Activated CD8-positive, alpha-beta T cell treated with anti-CD3 and anti-CD28 coated beads for 36 hours (primary cell): ENCODE measurements around the gene CFAP119. TPM values are rescaled to one million over a fixed set of nuclear protein-coding genes. Genes with fewer than 3 reads are reported as not detected.

Experiments used
- ATAC-seq: fragments of 200-7000 bp; cut with Tn5 transposase; one replicate; pipeline ENCODE4 v1.10.0; 2021; ENCODE audit warnings: mild to moderate bottlenecking, moderate library complexity
- CTCF ChIA-PET: fragments of 350-600 bp; sonication (Branson Sonifier 250); formaldehyde crosslinking; loops from one replicate; lab custom pipeline; 2021; ENCODE audit warnings: antibody characterized with exemption; lab: Charles Lee
- POLR2A ChIA-PET: fragments of 350-600 bp; sonication (Branson Sonifier 250); formaldehyde crosslinking; loops from one replicate; lab custom pipeline; 2021; ENCODE audit warnings: antibody characterized with exemption; lab: Charles Lee
- DNase-seq: peaks from one replicate; pipeline ENCODE4 v3.0.0-alpha.2; 2020
- H3K27ac Mint-ChIP-seq: one replicate; pipeline ENCODE4 v1.8.0; 2021; ENCODE audit warnings: mild to moderate bottlenecking, mixed read lengths
- H3K27me3 Mint-ChIP-seq: one replicate; pipeline ENCODE4 v1.8.0; 2021; ENCODE audit warnings: mixed read lengths
- H3K36me3 Mint-ChIP-seq: one replicate; pipeline ENCODE4 v1.8.0; 2021; ENCODE audit warnings: low read depth, mixed read lengths
- H3K4me1 Mint-ChIP-seq: one replicate; pipeline ENCODE4 v1.8.0; 2021; ENCODE audit warnings: low read depth, mixed read lengths
- H3K4me3 Mint-ChIP-seq: one replicate; pipeline ENCODE4 v1.8.0; 2021; ENCODE audit warnings: mild to moderate bottlenecking, moderate library complexity, mixed read lengths
- H3K9me3 Mint-ChIP-seq: one replicate; pipeline ENCODE4 v1.8.0; 2021; ENCODE audit warnings: mixed read lengths
- CTCF ChIP-seq: fragments of 200-600 bp; IDR thresholded peaks from one replicate; pipeline ENCODE4 v1.8.0; 2022; ENCODE audit warnings: antibody characterized with exemption, mild to moderate bottlenecking
- intact Hi-C: fragments of 100-400 bp; cut with micrococcal nuclease; formaldehyde crosslinking; loops from one replicate; pipeline ENCODE4 v1.10.0; 2022
- total RNA-seq, 2 experiments: library from RNA; stranded (reverse); gene quantifications; one replicate each; pipeline ENCODE4 v1.2.3, GENCODE V29; 2021

The CFAP119 gene
- total RNA-seq, 2 experiments from 2014 or later: 3.8 to 3.9 TPM

DNA sequence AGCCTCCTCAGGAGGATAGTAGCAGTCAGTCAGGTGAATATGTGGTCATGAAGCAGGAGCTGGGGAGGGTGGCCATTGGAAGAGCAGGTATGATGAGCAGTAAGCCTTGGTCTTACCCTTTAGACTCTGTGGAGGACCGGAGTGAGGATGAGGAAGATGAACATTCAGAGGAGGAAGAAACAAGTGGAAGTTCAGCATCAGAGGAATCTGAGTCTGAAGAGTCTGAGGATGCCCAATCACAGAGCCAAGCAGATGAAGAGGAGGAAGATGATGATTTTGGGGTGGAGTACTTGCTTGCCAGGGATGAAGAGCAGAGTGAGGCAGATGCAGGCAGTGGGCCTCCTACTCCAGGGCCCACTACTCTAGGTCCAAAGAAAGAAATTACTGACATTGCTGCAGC, 50.1 kb downstream of the CFAP119 start:
- Mint-ChIP-seq H3K27ac (no peak overlapping the region), H3K9me3 (no peaks in the 10 kb centered on the region), H3K4me3 (no peak overlapping the region), H3K4me1 (peaks cover 25% of the 10 kb centered on the region), H3K36me3 (peaks cover 76% of the 10 kb centered on the region), H3K27me3 (no peaks in the 10 kb centered on the region)
- intact Hi-C loops: loop anchor here (10.0 kb wide), 1 partner anchor 53 kb away; the partner anchor contains the start of genes CFAP119 and RNF40
- TF ChIP-seq CTCF: no peak
- ATAC-seq (no peak), DNase-seq (no peak)
- CTCF ChIA-PET: interaction anchor here (0.8 to 1.3 kb wide), 3 partner anchors 8 to 230 kb away, joined by 3 to 4 read pairs (median 3); no protein-coding TSS in a partner anchor
- POLR2A ChIA-PET: interaction anchor here (0.6 to 3.0 kb wide), 10 partner anchors 10 to 53 kb away, joined by 3 to 13 read pairs (median 4); partner anchors contain the start of genes FBRS and SRCAP

GRCh38 chr16:30710971-30711370, 50.9 kb downstream of the CFAP119 start:
- Mint-ChIP-seq H3K27me3 (no peaks in the 10 kb centered on the region), H3K9me3 (no peaks in the 10 kb centered on the region), H3K4me1 (peaks cover 18% of the 10 kb centered on the region), H3K27ac (peak overlapping the region; percentile 1), H3K36me3 (peaks cover 70% of the 10 kb centered on the region), H3K4me3 (no peak overlapping the region)
- ATAC-seq: no peak
- ChIA-PET CTCF (interaction anchor here (0.8 to 1.3 kb wide), 3 partner anchors 9 to 231 kb away, joined by 3 to 4 read pairs (median 3); no protein-coding TSS in a partner anchor), POLR2A (interaction anchor here (0.8 to 3.0 kb wide), 9 partner anchors 11 to 52 kb away, joined by 3 to 13 read pairs (median 4); partner anchors contain the start of genes FBRS and SRCAP)
- DNase-seq: no peak
- intact Hi-C loops: loop anchor here (10.0 kb wide), 1 partner anchor 54 kb away; the partner anchor contains the start of genes CFAP119 and RNF40
- no peak for TF ChIP-seq CTCF

Other genes with a start within 250 kb of the CFAP119 start
- gene ZNF768, start 235.5 kb downstream of the CFAP119 start, total RNA-seq: 1 to 10 TPM; 8.3 to 9.2 TPM
- 1 to 10 TPM; 6.7 to 7.9 TPM for gene ZNF747, start 227.2 kb downstream of the CFAP119 start, total RNA-seq
- 10 to 100 TPM in 1 of 2 experiments, 1 to 10 TPM in 1; 9.7 to 10.4 TPM for gene ZNF764, start 203.7 kb downstream of the CFAP119 start, total RNA-seq
- gene ZNF688, start 190.3 kb downstream of the CFAP119 start, total RNA-seq: 1 to 10 TPM; 4.7 to 5.5 TPM
- gene ZNF785, start 176.4 kb downstream of the CFAP119 start, total RNA-seq: 10 to 100 TPM in 1 of 2 experiments, 1 to 10 TPM in 1; 8.8 to 10.3 TPM
- 10 to 100 TPM in 1 of 2 experiments, 1 to 10 TPM in 1; 9.8 to 11.3 TPM for gene ZNF689, start 151.7 kb downstream of the CFAP119 start, total RNA-seq
- 10 to 100 TPM; 74.0 to 76.6 TPM for gene PRR14, start 111.1 kb downstream of the CFAP119 start, total RNA-seq
- 10 to 100 TPM; 80.3 to 85.8 TPM for gene FBRS, start 103.6 kb downstream of the CFAP119 start, total RNA-seq
- gene SRCAP, start 62.9 kb downstream of the CFAP119 start, total RNA-seq: 10 to 100 TPM; 57.2 to 64.7 TPM
- 10 to 100 TPM; 27.8 to 30.3 TPM for gene PHKG2, start 13.6 kb downstream of the CFAP119 start, total RNA-seq
- gene RNF40, start 260 bp upstream of the CFAP119 start, total RNA-seq: 10 to 100 TPM; 63.2 to 68.1 TPM
- 1 to 10 TPM; 2.8 to 3.2 TPM for gene ZNF629, start 25.1 kb upstream of the CFAP119 start, total RNA-seq
- gene BCL7C, start 132.0 kb upstream of the CFAP119 start, total RNA-seq: 10 to 100 TPM; 21.8 to 23.6 TPM
- under 1 TPM; 0.31 to 0.32 TPM for gene CTF1, start 134.6 kb upstream of the CFAP119 start, total RNA-seq
- gene FBXL19, start 161.5 kb upstream of the CFAP119 start, total RNA-seq: 10 to 100 TPM; 21.1 to 22.0 TPM
- 10 to 100 TPM in 1 of 2 experiments, 1 to 10 TPM in 1; 7.6 to 10.9 TPM for gene ORAI3, start 187.0 kb upstream of the CFAP119 start, total RNA-seq
- 10 to 100 TPM; 18.0 to 19.2 TPM for gene SETD1A, start 195.7 kb upstream of the CFAP119 start, total RNA-seq
- gene HSD3B7, start 223.1 kb upstream of the CFAP119 start, total RNA-seq: 1 to 10 TPM in 1 of 2 experiments, under 1 TPM in 1; 0.45 to 1.3 TPM
- 1 to 10 TPM; 1.1 to 1.8 TPM for gene STX1B, start 248.6 kb upstream of the CFAP119 start, total RNA-seq